GM19239 (cell line): ENCODE data around the gene CPM.

Experiments used
- DNase-seq: peaks from one replicate; pipeline ENCODE4 v3.0.0; 2011; ENCODE audit warnings: low spot score; ENCODE audit not compliant: insufficient read length
- FAIRE-seq: peaks from 2 replicates; lab custom pipeline; 2011; peaks lifted over from hg19 to GRCh38; lab: Jason Lieb, UNC

Gene CPM

DNA sequence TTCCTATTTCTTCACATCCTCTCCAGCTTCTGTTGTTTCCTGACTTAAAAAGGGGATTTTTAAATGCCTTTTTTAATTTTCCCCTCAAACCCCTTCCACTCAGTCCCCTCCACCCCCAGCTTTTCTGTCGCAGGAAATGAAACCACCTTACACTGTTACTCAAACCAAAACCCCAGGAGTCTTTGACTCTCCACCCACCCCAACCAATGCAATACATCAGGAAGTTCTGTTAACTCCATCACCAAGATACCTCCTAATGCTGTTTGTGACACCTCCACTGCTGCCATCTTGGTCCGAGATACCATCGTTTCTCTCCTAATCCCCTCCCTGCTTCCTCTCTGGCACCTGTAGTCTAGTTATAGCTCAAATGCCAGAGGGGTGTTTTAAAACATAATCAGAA is 25.4 kb upstream of the CPM start:
- DNase-seq (peak; percentile 15), FAIRE-seq (peak; percentile 94)

DNA sequence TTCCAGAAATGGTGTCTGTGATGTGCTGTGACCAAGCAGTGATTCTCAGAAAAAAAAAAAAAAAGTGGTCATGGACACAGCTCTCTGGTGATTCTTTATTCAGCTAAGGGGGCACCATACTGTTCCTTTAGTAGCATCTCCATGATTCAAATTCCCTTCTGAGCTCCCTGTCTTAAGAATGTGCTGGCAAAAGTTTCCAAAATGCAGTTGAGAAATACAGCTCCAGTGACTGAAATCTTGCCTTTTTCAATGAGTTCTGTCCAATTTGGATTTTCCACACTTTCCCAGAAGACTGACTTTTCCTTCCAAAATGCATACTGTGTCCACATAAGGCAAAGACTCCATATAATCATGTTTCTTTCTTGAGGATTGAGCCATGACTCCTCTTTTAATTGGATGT is 24.3 kb upstream of the CPM start:
- no peak for FAIRE-seq
- no peak for DNase-seq

DNA sequence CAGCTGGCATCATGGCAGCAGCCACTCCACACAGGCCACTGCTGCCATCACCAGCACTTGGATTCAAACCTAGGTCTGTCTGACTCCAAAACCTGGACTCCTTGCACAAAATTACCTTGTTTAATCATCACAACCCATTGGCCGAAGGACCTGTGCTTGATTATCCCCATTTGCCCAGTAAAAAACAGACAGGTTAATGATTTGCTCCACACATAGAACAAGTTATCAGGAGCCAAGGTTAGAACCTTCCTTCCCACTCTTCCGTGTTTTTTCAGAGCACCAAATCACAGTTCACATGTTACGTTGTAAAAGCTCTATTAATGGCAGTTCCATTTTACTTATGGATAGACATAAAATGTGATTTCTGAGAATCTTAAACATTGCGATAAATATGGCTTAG is 23.5 kb upstream of the CPM start:
- FAIRE-seq (no peak), DNase-seq (no peak)

DNA sequence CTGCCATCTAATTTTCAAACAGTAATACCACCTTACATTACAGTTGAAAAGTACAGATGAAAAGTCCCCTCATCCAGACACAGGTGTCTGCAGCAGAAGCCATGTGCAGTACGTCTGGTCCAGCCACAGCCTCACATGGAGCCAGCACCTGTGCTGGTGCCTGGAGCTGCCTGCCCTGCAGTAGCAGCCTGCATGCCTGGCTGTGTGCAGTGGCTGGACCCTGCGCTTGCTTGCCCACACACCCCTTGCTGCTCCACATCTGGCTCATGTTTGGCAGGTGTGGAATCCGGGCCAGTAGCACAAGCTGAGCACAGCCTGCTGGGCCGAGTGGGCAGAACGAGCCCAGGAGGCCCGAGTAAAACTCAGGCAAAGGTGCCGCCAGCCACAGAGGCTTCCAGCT is 21.8 kb upstream of the CPM start:
- DNase-seq (no peak), FAIRE-seq (no peak)

DNA sequence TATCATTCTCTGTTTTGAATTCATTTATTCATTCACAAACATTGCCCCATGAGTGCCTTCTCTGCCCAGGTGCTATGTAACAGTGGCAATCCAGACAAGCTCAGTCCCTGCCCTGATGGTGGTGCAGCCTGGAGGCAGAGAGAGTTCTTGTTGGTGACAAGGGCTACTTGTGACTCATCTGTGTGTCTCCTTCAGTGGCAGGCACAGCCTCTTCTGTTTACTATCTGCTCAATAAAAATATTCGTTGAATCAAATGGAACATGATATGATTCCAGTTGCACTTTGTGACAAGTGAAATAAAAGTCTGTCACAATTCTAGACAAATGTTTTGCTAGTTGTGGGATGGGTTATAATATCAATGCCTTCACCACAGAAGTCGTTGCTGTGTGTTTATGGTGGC is 20.6 kb upstream of the CPM start:
- no peak for DNase-seq
- no peak for FAIRE-seq

DNA sequence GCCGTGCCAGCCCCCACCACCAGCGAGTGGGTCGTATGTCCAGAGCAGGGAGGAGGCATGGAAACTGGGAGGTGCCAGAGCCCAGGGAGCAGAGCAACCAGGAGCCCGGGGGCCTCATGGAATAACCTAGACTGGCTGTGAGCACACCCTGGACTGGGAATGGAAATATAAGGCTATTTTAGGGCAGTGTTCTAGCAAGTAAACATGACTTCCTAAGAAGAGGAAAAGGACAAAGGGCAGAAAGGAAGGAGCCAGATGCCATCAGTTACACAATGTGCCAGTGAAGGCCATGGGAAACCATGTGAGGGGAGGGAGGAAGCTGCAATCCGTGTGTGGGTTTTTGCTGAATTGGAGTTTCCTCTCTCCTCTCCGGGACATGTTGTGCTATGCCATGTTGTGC is 18.7 kb upstream of the CPM start:
- no peak for FAIRE-seq
- no peak for DNase-seq

DNA sequence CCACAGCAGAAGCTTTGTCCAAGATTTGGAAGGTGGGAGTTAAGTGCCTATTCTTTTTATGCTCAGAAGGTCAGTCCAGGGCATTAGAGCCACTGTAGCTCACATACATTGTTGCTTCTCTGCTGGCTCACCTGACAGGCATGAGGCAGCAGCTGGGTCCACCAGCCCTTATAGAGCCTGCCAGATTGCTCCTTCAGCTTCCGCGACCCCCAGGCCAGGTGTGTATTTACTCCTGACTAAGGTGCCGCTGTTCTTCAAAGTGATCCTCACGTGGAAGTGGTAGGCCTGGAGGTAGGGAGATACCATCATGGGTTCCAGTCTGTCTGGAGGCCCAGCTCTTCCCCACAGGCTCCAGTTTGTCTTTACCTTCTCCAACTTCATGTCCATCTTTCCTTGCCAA is 17.5 kb upstream of the CPM start:
- FAIRE-seq (no peak), DNase-seq (no peak)

DNA sequence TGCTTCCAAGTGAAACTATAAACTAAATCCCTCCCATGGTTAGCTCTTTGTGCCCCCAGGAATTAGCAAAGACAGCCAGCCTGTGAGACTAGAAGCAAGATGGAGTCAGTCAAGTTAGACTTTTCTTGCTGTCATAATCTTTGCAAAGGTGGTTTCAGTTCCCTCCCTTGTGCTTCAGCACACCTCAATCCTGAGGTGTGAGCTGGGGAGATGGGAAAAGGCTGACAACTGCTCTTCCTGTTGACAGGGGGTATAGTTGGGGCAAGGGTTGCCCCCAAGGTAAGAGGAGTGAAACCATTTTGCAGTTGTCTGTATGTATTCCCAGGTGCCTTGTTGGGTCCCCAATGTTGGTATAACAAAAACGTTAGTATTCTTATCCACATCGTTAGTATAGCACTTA is 12.3 kb upstream of the CPM start:
- FAIRE-seq, result no peak

DNA sequence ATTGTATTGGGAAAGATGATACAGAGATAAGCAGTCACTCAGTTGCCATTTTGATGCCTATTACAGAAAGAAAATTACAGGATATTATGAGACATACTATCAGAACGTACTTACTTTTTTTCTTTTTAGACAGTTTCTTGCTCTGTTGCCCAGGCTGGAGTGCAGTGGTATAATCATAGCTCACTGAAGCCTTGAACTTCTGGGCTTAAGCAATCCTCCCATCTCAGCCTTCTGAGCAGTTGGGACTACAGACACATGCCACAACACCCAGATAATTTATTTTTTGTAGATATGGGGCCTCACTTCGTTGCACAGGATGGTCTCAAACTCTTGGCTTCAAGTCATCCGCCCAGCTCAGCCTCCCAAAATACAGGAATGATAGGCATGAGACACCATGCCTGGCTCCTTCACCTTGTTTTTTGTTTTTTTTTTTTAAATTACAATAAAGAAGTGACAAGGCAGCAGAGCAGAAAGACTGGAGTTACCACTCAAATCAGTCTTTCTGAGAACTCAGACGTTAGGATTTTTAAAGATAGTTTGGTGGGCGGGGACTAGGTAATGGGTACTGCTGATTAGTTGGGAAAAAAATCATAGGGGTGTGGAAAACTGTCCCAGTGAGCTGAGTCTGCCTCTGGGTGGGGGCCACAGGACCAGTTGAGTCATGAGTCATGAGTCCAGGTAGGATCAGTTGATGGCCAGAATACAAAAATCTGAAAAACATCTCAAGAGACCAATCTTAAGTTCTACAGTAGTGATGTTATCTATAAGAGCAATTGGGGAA is 11.5 kb upstream of the CPM start:
- FAIRE-seq (no peak), DNase-seq (no peak)

More for the DNA sequence above, 12.3 kb upstream of the CPM start:
- no peak for DNase-seq

DNA sequence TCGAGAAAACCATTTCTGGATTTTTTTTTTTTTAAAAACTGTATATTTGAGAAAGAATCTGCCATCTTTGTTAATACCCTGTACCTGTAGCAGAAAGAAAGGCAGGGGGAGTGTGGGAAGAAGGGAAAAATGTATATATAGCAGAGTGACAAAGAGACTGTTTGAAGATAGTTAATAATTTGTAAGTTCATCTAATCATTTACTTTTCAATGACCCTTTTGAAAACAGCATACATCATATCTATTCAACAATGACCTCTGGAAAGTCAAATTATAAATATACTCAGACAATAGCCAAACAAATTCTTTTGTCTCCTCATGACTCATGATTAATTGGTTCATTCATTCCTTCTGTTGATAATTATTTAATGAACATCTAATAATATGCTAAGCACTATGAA is 10.9 kb upstream of the CPM start:
- FAIRE-seq (peak; percentile 47), DNase-seq (no peak)

DNA sequence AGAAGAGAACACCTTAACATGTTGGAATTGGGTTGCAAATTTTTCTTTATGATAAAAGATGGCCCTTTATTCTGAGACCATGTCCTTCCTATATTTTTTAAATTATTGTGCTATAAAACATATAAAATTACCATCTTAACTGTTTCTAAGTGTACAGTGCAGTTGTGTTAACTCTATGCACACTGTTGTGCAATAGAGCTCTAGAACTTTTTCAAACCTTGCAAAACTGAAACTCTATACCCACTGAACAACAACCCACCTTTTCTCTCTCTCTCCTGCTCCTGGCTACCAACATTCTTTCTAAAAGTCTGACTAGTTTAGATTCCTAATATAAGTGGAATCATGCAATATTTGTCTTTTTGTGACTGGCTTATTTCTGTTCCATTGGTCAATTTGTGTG is 7.8 kb upstream of the CPM start:
- no peak for DNase-seq
- FAIRE-seq, result no peak

DNA sequence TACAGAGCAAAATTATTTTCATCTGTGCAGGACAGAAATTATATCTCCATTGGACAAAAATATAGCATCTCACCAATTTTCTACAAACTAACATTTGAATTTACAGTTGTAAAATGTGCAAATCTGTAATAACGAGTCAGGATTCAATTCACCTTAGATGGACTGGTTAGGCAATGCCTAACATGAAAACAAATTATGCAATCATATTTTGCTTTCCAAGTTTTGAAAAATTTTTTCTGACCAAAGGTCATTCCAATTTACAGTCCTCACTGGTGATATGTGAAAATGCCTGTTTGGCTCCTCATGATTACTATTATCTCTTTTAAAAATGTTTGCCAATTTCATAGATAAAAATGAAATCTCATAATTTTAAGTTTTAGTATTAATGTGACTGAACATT is 6.5 kb upstream of the CPM start:
- DNase-seq (no peak), FAIRE-seq (no peak)

DNA sequence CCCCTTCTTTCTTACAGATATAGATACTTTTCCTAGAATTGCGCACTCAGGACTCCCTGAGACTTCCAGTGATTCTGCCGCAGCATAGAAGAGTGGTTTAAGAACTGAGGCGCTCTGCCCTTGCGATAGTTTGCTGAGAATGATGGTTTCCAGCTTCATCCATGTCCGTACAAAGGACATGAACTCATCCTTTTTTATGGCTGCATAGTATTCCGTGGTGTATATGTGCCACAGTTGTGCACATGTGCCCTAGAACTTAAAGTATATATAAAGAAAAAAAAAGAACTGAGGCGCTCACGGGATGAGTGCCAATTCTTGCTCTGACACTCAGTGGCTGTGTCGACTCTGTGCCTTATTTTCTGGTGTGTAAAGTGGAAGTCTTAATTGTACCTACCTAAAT is 1.4 kb upstream of the CPM start:
- FAIRE-seq (no peak), DNase-seq (no peak)

DNA sequence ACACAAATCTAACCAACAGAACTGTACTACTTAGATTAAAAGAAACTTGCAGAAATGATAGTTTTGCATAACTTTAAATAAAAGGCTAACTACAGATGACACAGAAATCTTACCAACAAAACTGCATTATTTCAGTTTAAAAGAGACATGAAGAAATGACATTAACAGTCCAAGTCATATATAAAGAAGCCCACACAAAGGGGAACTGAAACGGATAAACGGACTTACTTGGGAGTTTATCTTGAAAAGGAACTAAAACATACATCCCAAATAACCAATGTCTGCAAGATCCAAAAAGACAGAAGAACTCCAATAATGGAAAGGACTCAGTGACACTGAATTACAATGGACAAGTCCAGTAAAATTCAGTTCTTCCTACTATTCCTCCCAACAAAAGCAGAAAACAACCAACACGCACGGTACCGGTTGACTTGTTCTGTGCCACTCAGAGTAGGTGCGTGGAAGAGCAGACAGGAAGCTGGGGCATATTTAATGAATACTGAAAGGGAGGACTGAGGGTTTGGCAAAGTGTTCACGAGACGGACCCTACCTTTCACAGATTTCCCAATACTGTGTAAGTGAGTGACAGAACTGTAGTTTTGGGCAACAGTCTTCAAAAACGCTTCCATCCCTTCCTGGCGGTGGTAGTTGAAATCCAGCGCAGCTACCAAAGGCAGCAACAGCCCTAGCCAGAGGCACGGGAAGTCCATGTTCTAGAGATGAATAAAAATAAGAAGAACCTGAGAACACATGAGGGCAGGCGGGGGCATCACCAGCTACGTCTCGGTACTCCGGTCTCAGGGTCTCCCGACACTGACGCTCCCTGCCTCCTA is 627 bp downstream of the CPM start:
- FAIRE-seq (peak; percentile 80), DNase-seq (peak; percentile 17)

DNA sequence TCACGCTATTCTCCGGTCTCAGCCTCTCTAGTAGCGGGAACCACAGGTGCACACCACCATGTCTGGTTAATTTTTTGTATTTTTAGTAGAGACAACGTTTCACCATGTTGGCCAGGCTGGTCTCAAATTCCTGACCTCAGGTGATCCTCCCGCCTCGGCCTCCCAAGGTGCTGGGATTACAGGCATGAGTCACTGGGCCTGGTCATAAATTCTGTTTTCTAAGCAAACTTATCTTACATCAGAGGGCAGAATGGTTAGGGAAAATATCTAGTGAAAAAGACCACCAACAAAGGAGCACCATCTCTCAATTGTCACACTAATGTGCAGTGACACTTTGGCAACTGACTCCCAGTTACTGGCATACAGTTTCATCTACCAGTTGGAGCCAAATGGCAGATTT is 2.8 kb downstream of the CPM start:
- DNase-seq, result no peak
- FAIRE-seq, result no peak

DNA sequence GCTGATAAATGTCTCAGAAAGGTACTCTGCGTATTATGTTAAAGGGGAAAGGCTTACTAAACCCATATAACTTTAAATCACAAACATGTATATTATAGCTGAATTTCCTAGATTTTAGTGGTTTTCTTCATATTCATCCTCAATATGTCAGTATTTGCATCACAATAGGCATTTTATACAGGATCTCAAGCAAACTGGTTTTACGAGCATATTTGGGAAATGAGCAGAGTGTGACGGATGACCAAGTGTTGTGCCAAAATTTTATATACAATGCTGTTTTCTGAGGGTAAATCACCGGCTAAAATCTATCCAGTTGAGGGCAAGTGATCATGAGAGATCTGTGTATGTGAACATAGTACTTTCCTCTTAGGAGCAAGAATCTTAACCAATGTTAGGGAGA is 8.4 kb downstream of the CPM start:
- no peak for DNase-seq
- no peak for FAIRE-seq

DNA sequence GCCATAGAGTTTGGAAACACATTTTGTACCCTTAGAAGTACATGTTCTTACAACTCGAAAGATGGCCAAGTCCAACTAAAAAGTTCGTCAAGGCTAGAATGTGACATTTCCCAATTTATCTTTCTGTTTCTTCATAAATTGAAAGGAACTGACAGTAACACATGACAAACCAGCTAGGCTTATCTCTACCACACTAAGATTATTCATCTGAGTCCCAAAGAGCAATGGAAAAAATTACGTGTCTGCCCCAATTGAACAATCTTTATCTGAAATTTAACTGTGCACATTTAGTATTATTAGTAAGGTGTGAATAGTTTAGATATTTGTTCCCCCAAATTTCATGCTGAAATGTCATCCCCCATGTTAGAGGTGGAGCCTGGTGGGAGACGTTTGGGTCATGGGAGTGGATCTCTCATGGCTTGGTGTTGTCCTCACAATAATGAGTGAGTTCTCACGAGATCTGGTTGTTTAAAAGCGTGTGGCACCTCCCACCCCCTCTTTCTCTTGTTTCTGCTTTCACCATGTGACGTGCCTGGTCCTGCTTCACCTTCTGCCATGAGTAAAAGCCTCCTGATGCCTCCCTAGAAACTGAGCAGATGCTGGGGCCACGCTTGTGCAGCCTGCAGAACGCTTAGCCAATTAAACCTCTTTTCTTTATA is 13.3 kb downstream of the CPM start:
- no peak for DNase-seq
- FAIRE-seq, result no peak

DNA sequence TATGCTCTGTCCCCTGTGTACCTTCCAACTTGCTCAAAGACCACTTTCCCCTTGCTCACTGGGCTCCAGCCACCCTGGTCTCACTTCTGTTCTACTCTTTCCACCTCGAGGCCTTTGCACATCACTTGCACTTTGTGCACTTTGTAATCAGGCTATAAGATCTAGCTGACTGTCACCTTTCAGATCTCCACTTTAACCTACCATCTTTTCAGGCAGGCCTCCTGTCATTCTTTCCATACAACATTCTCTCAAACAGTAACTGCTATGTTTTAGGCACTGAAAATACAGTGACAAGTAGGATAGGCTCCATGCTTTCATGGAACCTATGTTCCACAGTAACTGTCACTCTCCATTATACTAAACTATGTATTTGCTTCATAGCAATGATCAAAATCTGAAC is 14.0 kb downstream of the CPM start:
- FAIRE-seq (no peak), DNase-seq (no peak)

DNA sequence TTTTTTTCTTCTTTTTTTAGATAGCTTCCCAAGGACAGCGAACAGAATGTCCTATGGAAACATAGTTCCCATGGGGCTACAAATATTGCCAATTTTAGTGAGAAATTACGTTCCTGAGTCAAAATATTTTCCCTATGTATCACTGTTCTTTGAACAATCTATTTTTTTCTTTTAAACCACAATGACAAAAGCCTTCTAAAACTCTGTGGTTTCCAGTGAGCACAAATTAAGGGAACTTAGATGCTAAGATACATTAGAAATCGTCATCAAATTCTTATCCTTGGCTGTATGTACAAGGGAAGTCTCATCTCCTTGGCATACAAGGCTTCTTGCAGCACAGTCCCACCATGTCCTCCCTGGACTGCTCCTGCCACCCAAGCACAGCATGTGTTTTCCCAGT is 17.9 kb downstream of the CPM start:
- FAIRE-seq, result no peak

DNA sequence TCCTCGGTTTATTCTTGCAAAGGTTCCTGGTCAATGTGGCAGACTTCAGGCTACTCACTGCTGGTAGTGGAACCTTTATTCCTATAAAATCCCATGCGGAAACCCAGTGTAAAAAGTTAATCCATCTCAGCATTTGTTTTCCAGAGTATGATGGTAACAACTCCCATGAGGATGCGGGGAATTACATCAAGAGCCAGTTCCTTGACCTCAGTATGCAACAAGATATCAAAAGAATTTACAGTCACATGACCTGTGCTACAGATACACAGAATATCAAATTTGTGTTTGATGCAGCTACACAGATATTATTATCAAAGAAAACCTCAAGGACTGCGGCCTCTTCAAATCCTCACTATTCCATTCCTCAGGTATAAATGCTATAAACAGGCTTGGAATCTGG is 19.3 kb downstream of the CPM start:
- no peak for DNase-seq
- FAIRE-seq, result no peak

More for the DNA sequence above, 17.9 kb downstream of the CPM start:
- DNase-seq, result no peak

DNA sequence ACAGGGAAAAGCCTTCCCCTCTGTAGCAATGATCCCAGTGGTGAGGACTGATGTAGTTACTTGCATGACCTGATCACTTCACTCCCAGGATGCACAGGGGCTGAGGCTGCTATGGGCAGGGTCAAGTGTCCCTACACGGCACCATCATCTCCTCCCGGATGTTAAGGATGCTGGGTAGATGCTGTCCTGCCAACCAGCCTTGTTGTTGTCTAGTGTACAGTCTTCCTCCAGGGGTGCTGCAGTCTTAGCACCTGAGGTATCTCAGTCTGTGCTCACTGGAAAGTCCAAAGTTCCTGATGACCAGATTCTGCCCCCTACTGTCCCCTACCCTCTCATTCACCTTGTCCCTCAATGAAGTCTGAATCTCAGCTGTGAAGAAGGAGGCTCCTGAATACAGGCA is 20.1 kb downstream of the CPM start:
- DNase-seq, result no peak
- FAIRE-seq, result no peak
